ENCODE results near the gene DNAH3.
A peak's percentile ranks its signal among the peaks of the same experiment; 100 is the strongest.

The DNAH3 gene

GRCh38 chr16:20900299-20901067, 250.2 kb downstream of the DNAH3 start, which contains the start of the genes DCUN1D3 and LYRM1:
TSS of gene DCUN1D3 (minus strand) at chr16:20900358. CDS start at chr16:20862538, 37,820 bp downstream.
TSS of gene LYRM1 (plus strand) at chr16:20900771. CDS start at chr16:20915556, 14,785 bp downstream.
- H3K27me3 ChIP-seq (ENCODE audit: insufficient read depth, low read length, poor library complexity, severe bottlenecking): no peaks in the 10 kb centered on the region
- no peaks in the 10 kb centered on the region for H3K9me2 ChIP-seq (replicated peaks; ENCODE audit: low read depth, low read length)
- peak within 1 kb of the TSS; percentile 90 for H2AFZ ChIP-seq (ENCODE audit: low read length)
- H3K4me3 ChIP-seq (ENCODE audit: low read length, poor library complexity, severe bottlenecking): peak within 1 kb of the TSS; percentile 86
- H3F3A ChIP-seq (ENCODE audit: low read depth): peaks cover 6% of the 10 kb centered on the region; the same call in 1 of the 2 replicates
- H3K36me3 ChIP-seq (ENCODE audit: insufficient read depth, low read length): no peaks in the 10 kb centered on the region
- peak within 1 kb of the TSS; percentile 88 for H3K9ac ChIP-seq (ENCODE audit: low read depth, low read length, poor library complexity, severe bottlenecking)
- peaks cover 75% of the 10 kb centered on the region for H3K79me2 ChIP-seq (ENCODE audit: insufficient read depth, low read length)
- TF ChIP-seq, protein P1, sequence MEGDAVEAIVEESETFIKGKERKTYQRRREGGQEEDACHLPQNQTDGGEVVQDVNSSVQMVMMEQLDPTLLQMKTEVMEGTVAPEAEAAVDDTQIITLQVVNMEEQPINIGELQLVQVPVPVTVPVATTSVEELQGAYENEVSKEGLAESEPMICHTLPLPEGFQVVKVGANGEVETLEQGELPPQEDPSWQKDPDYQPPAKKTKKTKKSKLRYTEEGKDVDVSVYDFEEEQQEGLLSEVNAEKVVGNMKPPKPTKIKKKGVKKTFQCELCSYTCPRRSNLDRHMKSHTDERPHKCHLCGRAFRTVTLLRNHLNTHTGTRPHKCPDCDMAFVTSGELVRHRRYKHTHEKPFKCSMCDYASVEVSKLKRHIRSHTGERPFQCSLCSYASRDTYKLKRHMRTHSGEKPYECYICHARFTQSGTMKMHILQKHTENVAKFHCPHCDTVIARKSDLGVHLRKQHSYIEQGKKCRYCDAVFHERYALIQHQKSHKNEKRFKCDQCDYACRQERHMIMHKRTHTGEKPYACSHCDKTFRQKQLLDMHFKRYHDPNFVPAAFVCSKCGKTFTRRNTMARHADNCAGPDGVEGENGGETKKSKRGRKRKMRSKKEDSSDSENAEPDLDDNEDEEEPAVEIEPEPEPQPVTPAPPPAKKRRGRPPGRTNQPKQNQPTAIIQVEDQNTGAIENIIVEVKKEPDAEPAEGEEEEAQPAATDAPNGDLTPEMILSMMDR (conservative IDR thresholded peaks at IDR 0.05; ENCODE audit: low read length): no peak
- no peak for TF ChIP-seq EZH2phosphoT487 (IDR thresholded peaks at IDR 0.05; ENCODE audit: borderline replicate concordance)
- no peaks in the 10 kb centered on the region for H3K9me3 ChIP-seq (ENCODE audit: insufficient read depth, low read depth, low read length)
- peaks cover 36% of the 10 kb centered on the region for H4K20me1 ChIP-seq (ENCODE audit: insufficient read depth, low read length, poor library complexity, severe bottlenecking)
- H3K4me2 ChIP-seq (ENCODE audit: low read depth, low read length, poor library complexity, severe bottlenecking): peak within 1 kb of the TSS; percentile 93
- peaks cover 76% of the 10 kb centered on the region for H3K4me1 ChIP-seq (ENCODE audit: insufficient read depth, low read length, poor library complexity, severe bottlenecking)

DNA sequence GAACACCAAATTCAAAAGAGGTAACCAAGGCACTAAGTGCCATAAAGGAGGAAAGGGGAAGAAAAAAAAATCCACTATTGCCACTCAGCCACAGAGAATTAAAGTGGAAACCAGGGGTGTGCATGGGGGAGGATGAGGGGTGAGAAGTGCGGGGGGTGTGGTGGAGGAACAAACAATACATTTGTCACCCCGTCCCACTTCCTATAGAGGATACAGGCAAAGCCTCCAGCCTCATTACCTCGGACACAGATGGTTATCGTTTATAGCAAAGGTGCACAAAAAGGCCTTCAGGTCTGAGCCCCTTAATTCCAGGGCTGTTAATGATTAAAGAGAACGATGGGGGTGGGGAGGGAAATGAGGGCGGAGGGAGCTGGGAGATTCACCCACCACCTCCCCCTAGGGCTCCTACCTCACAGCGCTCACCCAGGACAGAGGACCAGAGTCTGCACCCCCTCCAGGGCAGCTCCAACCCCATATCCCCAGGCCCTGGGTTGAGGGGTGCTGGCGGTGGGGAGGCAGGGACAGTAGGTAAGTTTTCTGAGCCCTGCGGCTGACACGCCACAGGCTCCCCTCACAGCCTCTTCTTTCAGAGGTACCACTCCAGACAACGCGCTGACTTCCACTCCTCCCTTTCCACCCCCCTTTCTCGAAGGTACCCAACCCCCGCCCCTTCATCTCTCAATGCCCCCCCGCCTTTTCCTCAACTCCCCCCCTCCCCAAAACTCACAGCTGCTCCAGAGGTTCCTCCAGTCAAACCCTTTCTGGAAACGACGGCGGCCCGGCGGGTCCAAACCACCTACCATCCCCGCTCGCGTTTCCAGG, 251.0 kb downstream of the DNAH3 start:
- H3K9ac ChIP-seq (ENCODE audit: low read depth, low read length, poor library complexity, severe bottlenecking): peak overlapping the region; percentile 88
- peaks cover 36% of the 10 kb centered on the region for H4K20me1 ChIP-seq (ENCODE audit: insufficient read depth, low read length, poor library complexity, severe bottlenecking)
- no peaks in the 10 kb centered on the region for H3K9me3 ChIP-seq (ENCODE audit: insufficient read depth, low read depth, low read length)
- H3K79me2 ChIP-seq (ENCODE audit: insufficient read depth, low read length): peaks cover 80% of the 10 kb centered on the region
- peaks cover 69% of the 10 kb centered on the region for H3K4me1 ChIP-seq (ENCODE audit: insufficient read depth, low read length, poor library complexity, severe bottlenecking)
- peaks cover 6% of the 10 kb centered on the region; the same call in 1 of the 2 replicates for H3F3A ChIP-seq (ENCODE audit: low read depth)
- peak overlapping the region; percentile 86 for H3K4me3 ChIP-seq (ENCODE audit: low read length, poor library complexity, severe bottlenecking)
- H3K36me3 ChIP-seq (ENCODE audit: insufficient read depth, low read length): no peaks in the 10 kb centered on the region
- no peaks in the 10 kb centered on the region for H3K9me2 ChIP-seq (replicated peaks; ENCODE audit: low read depth, low read length)
- H3K27me3 ChIP-seq (ENCODE audit: insufficient read depth, low read length, poor library complexity, severe bottlenecking): no peaks in the 10 kb centered on the region
- peak overlapping the region; percentile 90 for H2AFZ ChIP-seq (ENCODE audit: low read length)
- H3K4me2 ChIP-seq (ENCODE audit: low read depth, low read length, poor library complexity, severe bottlenecking): peak overlapping the region; percentile 93
- TF ChIP-seq, protein P1 (conservative IDR thresholded peaks at IDR 0.05; ENCODE audit: low read length): no peak
- no peak for TF ChIP-seq EZH2phosphoT487 (IDR thresholded peaks at IDR 0.05; ENCODE audit: borderline replicate concordance)

DNA sequence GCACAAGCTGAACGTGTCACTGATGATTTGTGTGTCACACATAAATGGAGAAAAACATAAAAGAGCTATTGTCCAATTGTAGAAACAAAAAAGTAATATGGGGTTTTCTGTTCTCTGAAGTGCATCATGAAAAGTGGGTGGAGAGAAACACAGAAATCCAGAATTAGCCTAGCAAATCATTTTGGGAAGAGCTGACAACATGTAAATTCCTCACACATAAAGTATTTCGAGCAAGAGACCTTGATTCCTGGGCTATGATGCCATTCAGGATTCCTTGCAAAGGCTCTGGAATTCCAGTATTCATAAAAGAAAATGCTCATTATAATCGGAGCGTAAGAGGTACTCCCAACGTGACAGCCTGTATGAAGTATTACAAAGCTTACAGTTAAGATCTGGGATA, 251.6 kb downstream of the DNAH3 start:
- peaks cover 63% of the 10 kb centered on the region for H3K4me1 ChIP-seq (ENCODE audit: insufficient read depth, low read length, poor library complexity, severe bottlenecking)
- H3K9me3 ChIP-seq (ENCODE audit: insufficient read depth, low read depth, low read length): no peaks in the 10 kb centered on the region
- H3F3A ChIP-seq (ENCODE audit: low read depth): peaks cover 2% of the 10 kb centered on the region; the same call in 1 of the 2 replicates
- H3K9ac ChIP-seq (ENCODE audit: low read depth, low read length, poor library complexity, severe bottlenecking): peak overlapping the region; percentile 88
- H3K79me2 ChIP-seq (ENCODE audit: insufficient read depth, low read length): peaks cover 86% of the 10 kb centered on the region
- no peaks in the 10 kb centered on the region for H3K27me3 ChIP-seq (ENCODE audit: insufficient read depth, low read length, poor library complexity, severe bottlenecking)
- H4K20me1 ChIP-seq (ENCODE audit: insufficient read depth, low read length, poor library complexity, severe bottlenecking): peaks cover 35% of the 10 kb centered on the region
- no peak overlapping the region for H2AFZ ChIP-seq (ENCODE audit: low read length)
- peak overlapping the region; percentile 86 for H3K4me3 ChIP-seq (ENCODE audit: low read length, poor library complexity, severe bottlenecking)
- TF ChIP-seq, protein P1 (conservative IDR thresholded peaks at IDR 0.05; ENCODE audit: low read length): no peak
- TF ChIP-seq EZH2phosphoT487 (IDR thresholded peaks at IDR 0.05; ENCODE audit: borderline replicate concordance): no peak
- H3K4me2 ChIP-seq (ENCODE audit: low read depth, low read length, poor library complexity, severe bottlenecking): peak overlapping the region; percentile 93
- no peaks in the 10 kb centered on the region for H3K9me2 ChIP-seq (replicated peaks; ENCODE audit: low read depth, low read length)
- no peaks in the 10 kb centered on the region for H3K36me3 ChIP-seq (ENCODE audit: insufficient read depth, low read length)

All from Loucy (cell line).